Breast epithelium (tissue), 4 donors: ENCODE results near the gene ELOVL5. TPM values are rescaled to one million over a fixed set of nuclear protein-coding genes. Genes with fewer than 3 reads are reported as not detected.
"Not testable (repeated sequence)": the region's sequence is repeated elsewhere in the genome, so short reads cannot be mapped to it uniquely, and the experiment has no call there.

ENCODE experiments used
- DNase-seq, 2 donors: peaks; one replicate each; pipeline ENCODE4 v3.0.0-alpha.2; 2019; ENCODE audit warnings: low spot score in 2 of 2
- H3K27ac ChIP-seq, 2 donors: fragments of 200-600 bp; sonication (generic) in 1 of 2; one replicate each; pipeline ENCODE4 v1.5.1; 2016 to 2019; ENCODE audit warnings: mild to moderate bottlenecking in 1 of 2
- H3K27me3 ChIP-seq, 2 donors: fragments of 200-600 bp; sonication (generic) in 1 of 2; one replicate each; pipeline versions ENCODE4 v1.5.1 to v1.6.0; 2017 to 2019; ENCODE audit warnings: control low read depth in 1 of 2, mild to moderate bottlenecking in 1 of 2
- H3K36me3 ChIP-seq: fragments of 200-600 bp; one replicate; pipeline ENCODE4 v1.5.1; 2019
- H3K4me1 ChIP-seq, 2 donors: fragments of 200-600 bp; sonication (generic); one replicate each; pipeline ENCODE4 v1.5.1; 2016 to 2019; ENCODE audit warnings: control low read depth in 1 of 2
- H3K4me3 ChIP-seq, 3 donors: fragments of 200-600 bp; sonication (generic); 1 replicate in 2 of 3; 2 replicates in 1 of 3; pipeline ENCODE4 v1.5.1; 2016 to 2019; ENCODE audit warnings: mild to moderate bottlenecking in 3 of 3, moderate library complexity in 2 of 3
- H3K9me3 ChIP-seq, 2 donors: fragments of 200-600 bp; sonication (generic) in 1 of 2; one replicate each; pipeline ENCODE4 v1.5.1; 2016 to 2019; ENCODE audit warnings: control low read depth in 1 of 2
- CTCF ChIP-seq, 3 donors: fragments of 450-650 bp; IDR thresholded peaks; one replicate each; pipeline ENCODE4 v1.5.1; 2016 to 2017; ENCODE audit warnings: antibody characterized with exemption in 3 of 3, mild to moderate bottlenecking in 3 of 3, moderate library complexity in 3 of 3
- POLR2A ChIP-seq: fragments of 450-650 bp; IDR thresholded peaks from one replicate; pipeline ENCODE4 v1.6.1; 2016; ENCODE audit warnings: antibody characterized with exemption, mild to moderate bottlenecking, moderate library complexity
- POLR2AphosphoS5 ChIP-seq, 3 donors: sonication (generic); formaldehyde crosslinking; IDR thresholded peaks; one replicate each; pipeline ENCODE4 v1.6.1; 2017; ENCODE audit warnings: antibody characterized with exemption in 3 of 3
- intact Hi-C: fragments of 100-400 bp; cut with DNase I; formaldehyde crosslinking; loops from one replicate; pipeline ENCODE4 v1.15.1; 2023; ENCODE audit warnings: low total_unique reads
- total RNA-seq, 3 donors: library from RNA; depleted of rRNA; stranded (reverse); fragments of >200 nt; gene quantifications; one replicate each; pipeline ENCODE4 v1.1.0, GENCODE V29; 2016

Gene ELOVL5
- total RNA-seq, 3 donors from 2014 or later = 245 to 427 (median 272) TPM

- no peak for DNase-seq
- H3K36me3 ChIP-seq = no peaks in the 10 kb centered on the region
- H3K9me3 ChIP-seq = no peaks in the 10 kb centered on the region
- no peak overlapping the region for H3K27ac ChIP-seq
- intact Hi-C loops = no loop called here
- no peaks in the 10 kb centered on the region for H3K4me1 ChIP-seq
- H3K4me3 ChIP-seq = no peak overlapping the region
- H3K27me3 ChIP-seq = no peaks in the 10 kb centered on the region
- TF ChIP-seq CTCF (IDR thresholded peaks at IDR 0.05) = no peak
- TF ChIP-seq POLR2AphosphoS5 (IDR thresholded peaks at IDR 0.05) = no peak
- no peak for TF ChIP-seq POLR2A
These were observed 41.9 kb downstream of the ELOVL5 start for GRCh38 chr6:53306819-53307347.

GRCh38 chr6:53306217-53306616 lies 42.5 kb downstream of the ELOVL5 start:
- intact Hi-C loops, H3K27me3 ChIP-seq, H3K9me3 ChIP-seq, H3K36me3 ChIP-seq, H3K27ac ChIP-seq, DNase-seq, H3K4me1 ChIP-seq, H3K4me3 ChIP-seq: not testable (repeated sequence)

GRCh38 chr6:53305506-53306005 lies 43.2 kb downstream of the ELOVL5 start:
- H3K4me3 ChIP-seq, intact Hi-C loops, DNase-seq, H3K36me3 ChIP-seq, H3K27me3 ChIP-seq, H3K4me1 ChIP-seq, H3K27ac ChIP-seq, H3K9me3 ChIP-seq: not testable (repeated sequence)

- H3K27ac ChIP-seq, H3K4me1 ChIP-seq, H3K36me3 ChIP-seq, intact Hi-C loops, DNase-seq, H3K9me3 ChIP-seq, H3K4me3 ChIP-seq, H3K27me3 ChIP-seq: not testable (repeated sequence)
These were observed 43.8 kb downstream of the ELOVL5 start for GRCh38 chr6:53304953-53305352.

GRCh38 chr6:53302678-53303360 lies 45.9 kb downstream of the ELOVL5 start:
- no peak for TF ChIP-seq CTCF (IDR thresholded peaks at IDR 0.05)
- no peak for TF ChIP-seq POLR2A
- TF ChIP-seq POLR2AphosphoS5 (IDR thresholded peaks at IDR 0.05) = no peak
- H3K4me3 ChIP-seq = peak overlapping the region in 1 of 3 donors; percentile 6
- H3K36me3 ChIP-seq = no peaks in the 10 kb centered on the region
- H3K27me3 ChIP-seq = no peaks in the 10 kb centered on the region
- H3K27ac ChIP-seq = peak overlapping the region in 1 of 2 donors; percentile 74
- no peak for DNase-seq
- intact Hi-C loops = no loop called here
- H3K4me1 ChIP-seq = no peaks in the 10 kb centered on the region
- no peaks in the 10 kb centered on the region for H3K9me3 ChIP-seq

- intact Hi-C loops = no loop called here
- no peaks in the 10 kb centered on the region for H3K36me3 ChIP-seq
- H3K9me3 ChIP-seq = no peaks in the 10 kb centered on the region
- H3K4me3 ChIP-seq = no peak overlapping the region
- DNase-seq = no peak
- H3K4me1 ChIP-seq = no peaks in the 10 kb centered on the region
- H3K27me3 ChIP-seq = no peaks in the 10 kb centered on the region
- peak overlapping the region; percentile 37 to 74 for H3K27ac ChIP-seq
- TF ChIP-seq CTCF (IDR thresholded peaks at IDR 0.05) (no peak), POLR2A (no peak), POLR2AphosphoS5 (IDR thresholded peaks at IDR 0.05) (no peak)
These were observed 46.8 kb downstream of the ELOVL5 start for GRCh38 chr6:53301801-53302537.
